ENCODE measurements around the gene KRTAP10-1.

The KRTAP10-1 gene

GRCh38 chr21:44534688-44535087, 5.3 kb downstream of the KRTAP10-1 start:
- DNase-seq (ENCODE audit: low read depth in 1 of 2, low spot score in 1 of 2): no peak
- TF ChIP-seq JUND (IDR thresholded peaks at IDR 0.05; ENCODE audit: low read depth): no peak
- in situ Hi-C loops (cut with HindIII; ENCODE audit: low pct_unique_long_range_greater_than_20kb, low sequenced_read_pairs): no loop called here

- no peak for TF ChIP-seq JUND (IDR thresholded peaks at IDR 0.05; ENCODE audit: low read depth)
- in situ Hi-C loops (cut with HindIII; ENCODE audit: low pct_unique_long_range_greater_than_20kb, low sequenced_read_pairs): no loop called here
- peak in 1 of 2 experiments; percentile 64 for DNase-seq (ENCODE audit: low read depth in 1 of 2, low spot score in 1 of 2)
These were observed 5.9 kb downstream of the KRTAP10-1 start for GRCh38 chr21:44533891-44534627.

DNA sequence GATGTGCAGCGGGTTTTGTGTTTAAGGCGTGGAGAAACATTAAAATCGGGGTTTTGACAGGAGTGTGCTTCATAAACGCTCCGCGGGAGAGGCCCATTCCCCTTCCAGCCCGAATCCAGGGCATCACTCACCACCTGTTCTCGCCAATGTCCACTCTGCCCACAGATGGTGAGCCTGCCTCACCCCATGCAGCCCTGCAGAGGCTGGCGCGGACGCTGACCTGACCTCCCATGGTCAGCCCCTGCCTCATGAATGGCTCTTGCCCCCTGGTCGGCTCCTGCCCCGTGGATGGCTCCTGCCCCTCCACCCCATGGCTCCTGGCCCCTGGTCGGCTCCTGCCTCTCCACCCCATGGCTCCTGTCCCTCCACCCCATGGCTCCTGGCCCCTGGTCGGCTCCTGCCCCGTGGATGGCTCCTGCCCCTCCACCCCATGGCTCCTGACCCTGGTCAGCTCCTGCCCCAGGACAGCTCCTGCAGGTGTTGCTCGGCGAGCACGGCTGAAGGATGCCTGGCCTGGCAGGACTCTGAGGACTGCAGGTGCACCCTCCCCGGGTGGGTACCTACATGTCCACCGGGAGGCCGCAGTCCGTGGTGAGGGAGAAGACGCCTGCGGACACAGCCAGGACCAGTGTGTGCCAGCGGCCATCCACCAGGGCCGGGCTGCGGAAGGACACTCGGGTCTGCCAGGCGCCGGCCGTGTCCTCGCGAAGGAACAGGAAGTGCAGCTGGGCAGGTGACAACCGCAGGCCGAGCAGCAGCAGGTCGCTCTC, 6.7 kb downstream of the KRTAP10-1 start:
- no peak for TF ChIP-seq JUND (IDR thresholded peaks at IDR 0.05; ENCODE audit: low read depth)
- DNase-seq (ENCODE audit: low read depth in 1 of 2, low spot score in 1 of 2): no peak
- in situ Hi-C loops (cut with HindIII; ENCODE audit: low pct_unique_long_range_greater_than_20kb, low sequenced_read_pairs): no loop called here

DNA sequence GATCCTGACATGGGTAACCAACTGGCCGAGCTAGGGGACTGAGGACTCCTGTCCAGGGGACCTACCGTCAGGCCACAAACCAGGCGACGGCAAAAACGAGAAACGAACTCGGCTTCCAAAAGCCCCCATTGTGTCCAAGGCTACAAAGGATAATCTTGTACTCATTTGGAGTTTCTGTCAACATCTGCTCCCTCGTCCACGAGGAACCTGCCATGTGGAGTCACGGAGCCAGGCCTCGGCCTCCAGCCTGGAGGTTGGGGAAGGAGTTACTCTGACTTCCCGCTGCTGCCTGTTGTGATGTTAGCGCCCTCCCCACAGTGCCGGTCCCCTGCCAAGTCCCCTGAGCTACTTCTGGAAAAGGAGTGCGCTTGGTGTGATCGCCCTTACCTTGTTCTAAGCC, 7.3 kb downstream of the KRTAP10-1 start:
- no peak for DNase-seq (ENCODE audit: low read depth in 1 of 2, low spot score in 1 of 2)
- TF ChIP-seq JUND (IDR thresholded peaks at IDR 0.05; ENCODE audit: low read depth): no peak
- in situ Hi-C loops (cut with HindIII; ENCODE audit: low pct_unique_long_range_greater_than_20kb, low sequenced_read_pairs): no loop called here

DNA sequence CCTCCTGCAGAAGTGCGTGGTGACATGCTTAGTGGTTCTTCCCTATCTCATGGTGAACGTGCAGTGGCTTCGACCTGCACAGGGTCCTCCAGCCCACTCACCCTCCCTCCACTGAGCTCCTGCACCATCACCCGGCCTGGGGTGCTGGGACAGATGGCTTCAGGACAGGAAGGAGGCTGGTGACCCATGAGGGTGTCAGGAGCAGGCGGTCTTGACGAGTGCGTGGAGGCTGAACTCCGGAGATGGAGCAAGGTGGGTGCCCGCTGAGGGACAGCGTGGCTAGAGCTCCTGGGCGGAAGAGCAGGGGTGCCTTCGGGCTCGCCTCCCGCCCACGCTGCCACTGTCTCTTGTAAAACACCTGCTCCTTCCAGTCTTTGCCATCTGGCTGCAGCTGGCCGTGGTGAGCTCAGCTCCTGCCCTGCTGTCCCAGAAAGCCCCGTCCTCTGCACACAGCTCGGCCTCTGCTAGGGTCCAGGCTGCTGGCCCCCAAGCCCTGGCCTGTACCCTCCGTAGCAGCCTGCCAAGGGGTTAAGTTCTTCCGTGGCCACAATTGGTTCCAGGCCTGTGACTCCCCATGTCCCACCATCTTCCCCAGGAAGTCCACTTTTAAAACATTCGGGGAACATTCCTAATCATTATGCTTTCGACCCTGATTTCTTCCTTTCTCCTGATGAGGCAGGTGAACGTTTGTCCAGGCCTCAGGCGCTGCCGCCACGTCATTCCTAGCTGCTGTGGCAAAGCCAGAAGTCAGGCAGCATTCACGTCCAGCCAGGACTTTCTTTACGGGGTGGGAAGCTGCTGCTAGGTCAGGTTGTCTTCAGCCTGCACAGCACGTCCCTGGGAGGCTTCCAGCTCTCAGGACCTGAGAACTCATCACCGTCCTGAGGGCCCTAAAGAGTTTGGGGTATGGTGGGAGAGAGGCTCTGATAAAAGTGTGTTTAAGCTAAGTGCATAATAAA, 8.1 kb downstream of the KRTAP10-1 start:
- no peak for TF ChIP-seq JUND (IDR thresholded peaks at IDR 0.05; ENCODE audit: low read depth)
- in situ Hi-C loops (cut with HindIII; ENCODE audit: low pct_unique_long_range_greater_than_20kb, low sequenced_read_pairs): no loop called here
- DNase-seq (ENCODE audit: low read depth in 1 of 2, low spot score in 1 of 2): no peak

GRCh38 chr21:44530903-44531605, 8.9 kb downstream of the KRTAP10-1 start:
- in situ Hi-C loops (cut with HindIII; ENCODE audit: low pct_unique_long_range_greater_than_20kb, low sequenced_read_pairs): no loop called here
- DNase-seq (ENCODE audit: low read depth in 1 of 2, low spot score in 1 of 2): no peak
- no peak for TF ChIP-seq JUND (IDR thresholded peaks at IDR 0.05; ENCODE audit: low read depth)

DNA sequence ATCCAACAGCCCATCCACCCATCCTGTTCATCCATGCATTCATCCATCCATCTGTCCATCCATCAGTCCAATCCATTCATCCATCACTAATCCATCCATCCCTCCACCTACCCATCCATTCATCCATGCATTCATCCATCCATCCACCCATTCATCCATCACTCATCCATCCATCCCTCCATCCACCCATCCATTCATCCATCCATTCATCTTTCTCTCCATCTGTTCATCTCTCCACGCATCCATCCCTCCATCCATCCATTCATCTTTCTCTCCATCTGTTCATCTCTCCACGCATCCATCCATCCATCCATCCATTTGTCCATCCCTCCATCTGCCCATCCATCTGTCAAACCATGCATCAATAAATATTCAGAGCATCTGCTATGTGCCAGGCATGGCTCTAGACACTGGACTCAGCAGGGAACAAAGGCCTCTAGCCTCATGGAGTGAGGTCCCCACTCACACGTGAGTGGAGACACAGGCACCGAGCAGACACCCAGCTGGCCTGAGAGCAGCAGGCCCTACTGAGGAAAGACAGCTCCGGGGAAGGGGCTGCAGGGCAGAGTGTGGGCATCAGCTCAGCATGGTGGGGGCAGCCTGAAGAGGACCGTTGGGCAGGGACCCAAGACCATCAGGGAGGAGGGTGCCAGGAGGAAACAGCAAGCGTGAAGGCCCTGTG, 9.6 kb downstream of the KRTAP10-1 start:
- in situ Hi-C loops (cut with HindIII; ENCODE audit: low pct_unique_long_range_greater_than_20kb, low sequenced_read_pairs): no loop called here
- TF ChIP-seq JUND (IDR thresholded peaks at IDR 0.05; ENCODE audit: low read depth): no peak
- DNase-seq (ENCODE audit: low read depth in 1 of 2, low spot score in 1 of 2): no peak

- no peak for TF ChIP-seq JUND (IDR thresholded peaks at IDR 0.05; ENCODE audit: low read depth)
- in situ Hi-C loops (cut with HindIII; ENCODE audit: low pct_unique_long_range_greater_than_20kb, low sequenced_read_pairs): no loop called here
- DNase-seq (ENCODE audit: low read depth in 1 of 2, low spot score in 1 of 2): no peak
These were observed 10.4 kb downstream of the KRTAP10-1 start for GRCh38 chr21:44529503-44530125.

- no peak for TF ChIP-seq JUND (IDR thresholded peaks at IDR 0.05; ENCODE audit: low read depth)
- in situ Hi-C loops (cut with HindIII; ENCODE audit: low pct_unique_long_range_greater_than_20kb, low sequenced_read_pairs): no loop called here
- no peak for DNase-seq (ENCODE audit: low read depth in 1 of 2, low spot score in 1 of 2)
These were observed 11.0 kb downstream of the KRTAP10-1 start for GRCh38 chr21:44529011-44529421.

GRCh38 chr21:44528634-44528995, 11.4 kb downstream of the KRTAP10-1 start:
- in situ Hi-C loops (cut with HindIII; ENCODE audit: low pct_unique_long_range_greater_than_20kb, low sequenced_read_pairs): no loop called here
- no peak for TF ChIP-seq JUND (IDR thresholded peaks at IDR 0.05; ENCODE audit: low read depth)
- no peak for DNase-seq (ENCODE audit: low read depth in 1 of 2, low spot score in 1 of 2)

- no peak for DNase-seq (ENCODE audit: low read depth in 1 of 2, low spot score in 1 of 2)
- no peak for TF ChIP-seq JUND (IDR thresholded peaks at IDR 0.05; ENCODE audit: low read depth)
- in situ Hi-C loops (cut with HindIII; ENCODE audit: low pct_unique_long_range_greater_than_20kb, low sequenced_read_pairs): no loop called here
These were observed 11.9 kb downstream of the KRTAP10-1 start for GRCh38 chr21:44527983-44528633.
